Measurements from ENCODE around the gene CNTNAP4.

DNA sequence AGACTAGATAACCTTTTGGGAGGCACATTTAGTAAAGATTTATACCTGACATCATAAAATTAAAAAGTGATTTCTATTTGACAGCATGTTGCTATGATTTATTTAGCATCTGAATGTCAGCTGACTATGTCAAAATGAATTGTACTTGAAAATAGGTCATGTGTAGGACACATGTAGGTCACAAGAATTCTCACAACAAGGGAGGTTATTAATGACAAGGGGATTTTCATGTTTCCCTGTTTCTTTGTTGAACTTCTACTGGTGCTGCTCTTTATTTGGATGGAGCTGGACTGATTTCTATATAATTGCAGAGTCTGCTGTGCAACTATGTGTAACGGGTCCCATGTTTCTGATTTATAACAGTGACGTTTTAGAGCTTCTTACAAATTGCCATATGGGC, 144.4 kb downstream of the CNTNAP4 start:
- TF ChIP-seq JUN (CRISPR knock-in tag; IDR thresholded peaks at IDR 0.05), result no peak
- TF ChIP-seq, protein P1, sequence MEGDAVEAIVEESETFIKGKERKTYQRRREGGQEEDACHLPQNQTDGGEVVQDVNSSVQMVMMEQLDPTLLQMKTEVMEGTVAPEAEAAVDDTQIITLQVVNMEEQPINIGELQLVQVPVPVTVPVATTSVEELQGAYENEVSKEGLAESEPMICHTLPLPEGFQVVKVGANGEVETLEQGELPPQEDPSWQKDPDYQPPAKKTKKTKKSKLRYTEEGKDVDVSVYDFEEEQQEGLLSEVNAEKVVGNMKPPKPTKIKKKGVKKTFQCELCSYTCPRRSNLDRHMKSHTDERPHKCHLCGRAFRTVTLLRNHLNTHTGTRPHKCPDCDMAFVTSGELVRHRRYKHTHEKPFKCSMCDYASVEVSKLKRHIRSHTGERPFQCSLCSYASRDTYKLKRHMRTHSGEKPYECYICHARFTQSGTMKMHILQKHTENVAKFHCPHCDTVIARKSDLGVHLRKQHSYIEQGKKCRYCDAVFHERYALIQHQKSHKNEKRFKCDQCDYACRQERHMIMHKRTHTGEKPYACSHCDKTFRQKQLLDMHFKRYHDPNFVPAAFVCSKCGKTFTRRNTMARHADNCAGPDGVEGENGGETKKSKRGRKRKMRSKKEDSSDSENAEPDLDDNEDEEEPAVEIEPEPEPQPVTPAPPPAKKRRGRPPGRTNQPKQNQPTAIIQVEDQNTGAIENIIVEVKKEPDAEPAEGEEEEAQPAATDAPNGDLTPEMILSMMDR (IDR thresholded peaks at IDR 0.05), result no peak
- TF ChIP-seq, protein P2, sequence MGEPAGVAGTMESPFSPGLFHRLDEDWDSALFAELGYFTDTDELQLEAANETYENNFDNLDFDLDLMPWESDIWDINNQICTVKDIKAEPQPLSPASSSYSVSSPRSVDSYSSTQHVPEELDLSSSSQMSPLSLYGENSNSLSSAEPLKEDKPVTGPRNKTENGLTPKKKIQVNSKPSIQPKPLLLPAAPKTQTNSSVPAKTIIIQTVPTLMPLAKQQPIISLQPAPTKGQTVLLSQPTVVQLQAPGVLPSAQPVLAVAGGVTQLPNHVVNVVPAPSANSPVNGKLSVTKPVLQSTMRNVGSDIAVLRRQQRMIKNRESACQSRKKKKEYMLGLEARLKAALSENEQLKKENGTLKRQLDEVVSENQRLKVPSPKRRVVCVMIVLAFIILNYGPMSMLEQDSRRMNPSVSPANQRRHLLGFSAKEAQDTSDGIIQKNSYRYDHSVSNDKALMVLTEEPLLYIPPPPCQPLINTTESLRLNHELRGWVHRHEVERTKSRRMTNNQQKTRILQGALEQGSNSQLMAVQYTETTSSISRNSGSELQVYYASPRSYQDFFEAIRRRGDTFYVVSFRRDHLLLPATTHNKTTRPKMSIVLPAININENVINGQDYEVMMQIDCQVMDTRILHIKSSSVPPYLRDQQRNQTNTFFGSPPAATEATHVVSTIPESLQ (CRISPR knock-in tag; IDR thresholded peaks at IDR 0.05), result no peak

All from WTC11 (cell line).